HepG2 (cell line): Measurements from ENCODE around the gene SDR42E2. TPM values are rescaled to one million over a fixed set of nuclear protein-coding genes. Genes with fewer than 3 reads are reported as not detected.
A peak's percentile ranks its signal among the peaks of the same experiment; 100 is the strongest.

Experiments used
- ASH2L ChIP-seq: fragments of 300-600, 200-600 bp; sonication (generic); IDR thresholded peaks from 2 replicates; pipeline ENCODE4 v1.7.0; 2017; ENCODE audit warnings: low read depth, mild to moderate bottlenecking, moderate library complexity, mixed read lengths, low read length; ENCODE audit not compliant: insufficient read length
- HIVEP1 ChIP-seq: sonication (generic); formaldehyde crosslinking; IDR thresholded peaks from 2 replicates; pipeline ENCODE4 v1.4.0; 2020; ENCODE audit warnings: mild to moderate bottlenecking, missing genetic modification reagents
- IKZF4 ChIP-seq: sonication (generic); formaldehyde crosslinking; IDR thresholded peaks from 2 replicates; pipeline ENCODE4 v1.5.1; 2020; ENCODE audit warnings: borderline replicate concordance, mild to moderate bottlenecking, low read depth, missing genetic modification reagents; ENCODE audit errors: not compliant biosample characterization
- MED1 ChIP-seq: sonication (generic); formaldehyde crosslinking; IDR thresholded peaks from 2 replicates; pipeline ENCODE4 v1.4.0; 2020; ENCODE audit warnings: missing genetic modification reagents
- NAIF1 ChIP-seq: sonication (generic); formaldehyde crosslinking; IDR thresholded peaks from 2 replicates; pipeline ENCODE4 v1.5.0; 2020; ENCODE audit warnings: mild to moderate bottlenecking, missing genetic modification reagents, borderline replicate concordance
- SCMH1 ChIP-seq: sonication (generic); formaldehyde crosslinking; IDR thresholded peaks from 2 replicates; pipeline ENCODE4 v1.9.0; 2021; ENCODE audit warnings: missing genetic modification reagents, mild to moderate bottlenecking, borderline replicate concordance
- SP4 ChIP-seq: sonication (generic); formaldehyde crosslinking; IDR thresholded peaks from 2 replicates; pipeline ENCODE4 v1.8.1; 2023; ENCODE audit warnings: mild to moderate bottlenecking, missing genetic modification reagents
- SUZ12 ChIP-seq: fragments of 150-350 bp; IDR thresholded peaks from 2 replicates; pipeline ENCODE4 v1.6.1; 2014; ENCODE audit warnings: low read depth, low read length
- WIZ ChIP-seq: sonication (generic); formaldehyde crosslinking; IDR thresholded peaks from 2 replicates; pipeline ENCODE4 v1.5.1; 2020; ENCODE audit warnings: mild to moderate bottlenecking, missing genetic modification reagents
- ZC3H4 ChIP-seq: sonication (generic); formaldehyde crosslinking; IDR thresholded peaks from 2 replicates; pipeline ENCODE4 v1.4.0; 2020; ENCODE audit warnings: missing genetic modification reagents, borderline replicate concordance
- ZNF10 ChIP-seq: sonication (generic); formaldehyde crosslinking; IDR thresholded peaks from 2 replicates; pipeline ENCODE4 v1.4.0; 2020; ENCODE audit warnings: mild to moderate bottlenecking, low read depth, missing genetic modification reagents, borderline replicate concordance
- ZNF232 ChIP-seq: sonication (generic); formaldehyde crosslinking; IDR thresholded peaks from 2 replicates; pipeline ENCODE4 v1.4.0; 2020; ENCODE audit warnings: missing genetic modification reagents, borderline replicate concordance
- ZNF326 ChIP-seq: sonication (generic); formaldehyde crosslinking; IDR thresholded peaks from 2 replicates; pipeline ENCODE4 v1.4.0; 2020; ENCODE audit warnings: missing genetic modification reagents, borderline replicate concordance
- ZNF33A ChIP-seq: sonication (generic); formaldehyde crosslinking; IDR thresholded peaks from 2 replicates; pipeline ENCODE4 v1.5.1; 2020; ENCODE audit warnings: missing genetic modification reagents, mild to moderate bottlenecking, moderate library complexity, borderline replicate concordance
- ZNF567 ChIP-seq: sonication (generic); formaldehyde crosslinking; IDR thresholded peaks from 2 replicates; pipeline ENCODE4 v1.8.1; 2023; ENCODE audit warnings: mild to moderate bottlenecking, missing genetic modification reagents, borderline replicate concordance
- ZNF788 ChIP-seq: sonication (generic); formaldehyde crosslinking; IDR thresholded peaks from 2 replicates; pipeline ENCODE4 v1.5.0; 2020; ENCODE audit warnings: mild to moderate bottlenecking, missing genetic modification reagents, borderline replicate concordance
- polyA plus RNA-seq, 8 experiments: library from polyadenylated mRNA; depleted of rRNA in 3 of 8; stranded (reverse) in 7 of 8; unstranded in 1 of 8; fragments of >200 nt; fragmentation: Illumina TruSeq in 4 of 8; extraction: Trizol in 4 of 8; gene quantifications; 2 replicates each; pipeline versions ENCODE4 v1.2.1 to v1.2.3, GENCODE V29; 2011 to 2016; ENCODE audit warnings: low read depth in 4 of 8, missing spikeins in 1 of 8, mixed read lengths in 1 of 8; ENCODE audit not compliant: insufficient read depth in 1 of 8
- total RNA-seq, 5 experiments: library from RNA; depleted of rRNA; stranded (reverse); fragments of >200 nt; fragmentation: Illumina TruSeq; extraction: Trizol; gene quantifications; 2 replicates each; pipeline ENCODE4 v1.2.3, GENCODE V29; 2016; ENCODE audit warnings: low read depth in 1 of 5
- TF ChIP-seq, protein P1 (sequence below): sonication (generic); formaldehyde crosslinking; IDR thresholded peaks from one replicate; pipeline ENCODE4 v1.5.1; 2020; ENCODE audit warnings: mild to moderate bottlenecking, missing genetic modification reagents; ENCODE audit errors: not compliant biosample characterization
- TF ChIP-seq, protein P2 (sequence below): sonication (generic); formaldehyde crosslinking; IDR thresholded peaks from 2 replicates; pipeline ENCODE4 v1.5.0; 2020; ENCODE audit warnings: mild to moderate bottlenecking, missing genetic modification reagents

The SDR42E2 gene
- total and polyA plus RNA-seq, 2 of the 13 experiments (the other 11 are each of a cell fraction or from before 2014, with no cell fraction given) = 0.05 to 0.11 TPM

DNA sequence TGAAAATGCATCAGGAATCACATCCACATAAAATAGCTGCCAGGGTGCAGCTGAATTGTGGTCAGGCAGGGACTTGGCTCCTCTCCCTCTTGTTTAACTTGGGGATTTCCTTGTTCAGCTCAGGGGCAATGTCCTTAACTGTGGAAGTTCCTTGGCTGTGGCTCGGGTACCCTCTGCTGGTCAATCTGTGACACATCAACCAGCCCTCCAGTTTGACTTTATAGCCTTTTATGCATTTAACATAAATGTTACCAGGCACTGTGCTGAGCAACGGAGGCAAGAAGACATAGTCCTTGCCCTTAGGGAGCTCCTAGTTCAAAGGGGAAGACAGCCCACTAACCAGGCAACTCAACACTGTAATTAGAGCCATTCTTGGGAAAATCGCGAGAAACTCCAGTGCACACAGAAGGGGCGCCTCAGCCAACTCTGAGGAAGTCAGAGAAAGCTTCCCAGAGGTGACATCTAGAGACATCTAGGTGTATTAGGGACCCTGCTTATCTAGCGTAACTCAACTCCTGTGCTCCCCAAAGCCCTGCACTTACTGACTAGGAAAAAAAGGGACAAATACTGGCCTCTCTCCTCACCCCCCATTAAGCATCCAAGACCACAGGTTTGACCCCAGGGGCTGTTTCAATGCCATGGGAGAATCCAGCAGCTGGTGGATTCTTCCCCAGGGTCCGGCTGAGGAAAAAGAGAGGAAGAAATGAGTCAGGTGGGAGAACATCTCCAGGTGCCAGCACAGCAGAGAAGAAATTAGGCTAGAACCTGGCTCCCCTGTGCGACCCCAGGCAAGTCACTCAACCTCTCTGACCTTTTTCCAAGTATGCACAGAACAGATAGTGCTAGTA, 26.5 kb downstream of the SDR42E2 start (continued):
- TF ChIP-seq, protein P1, sequence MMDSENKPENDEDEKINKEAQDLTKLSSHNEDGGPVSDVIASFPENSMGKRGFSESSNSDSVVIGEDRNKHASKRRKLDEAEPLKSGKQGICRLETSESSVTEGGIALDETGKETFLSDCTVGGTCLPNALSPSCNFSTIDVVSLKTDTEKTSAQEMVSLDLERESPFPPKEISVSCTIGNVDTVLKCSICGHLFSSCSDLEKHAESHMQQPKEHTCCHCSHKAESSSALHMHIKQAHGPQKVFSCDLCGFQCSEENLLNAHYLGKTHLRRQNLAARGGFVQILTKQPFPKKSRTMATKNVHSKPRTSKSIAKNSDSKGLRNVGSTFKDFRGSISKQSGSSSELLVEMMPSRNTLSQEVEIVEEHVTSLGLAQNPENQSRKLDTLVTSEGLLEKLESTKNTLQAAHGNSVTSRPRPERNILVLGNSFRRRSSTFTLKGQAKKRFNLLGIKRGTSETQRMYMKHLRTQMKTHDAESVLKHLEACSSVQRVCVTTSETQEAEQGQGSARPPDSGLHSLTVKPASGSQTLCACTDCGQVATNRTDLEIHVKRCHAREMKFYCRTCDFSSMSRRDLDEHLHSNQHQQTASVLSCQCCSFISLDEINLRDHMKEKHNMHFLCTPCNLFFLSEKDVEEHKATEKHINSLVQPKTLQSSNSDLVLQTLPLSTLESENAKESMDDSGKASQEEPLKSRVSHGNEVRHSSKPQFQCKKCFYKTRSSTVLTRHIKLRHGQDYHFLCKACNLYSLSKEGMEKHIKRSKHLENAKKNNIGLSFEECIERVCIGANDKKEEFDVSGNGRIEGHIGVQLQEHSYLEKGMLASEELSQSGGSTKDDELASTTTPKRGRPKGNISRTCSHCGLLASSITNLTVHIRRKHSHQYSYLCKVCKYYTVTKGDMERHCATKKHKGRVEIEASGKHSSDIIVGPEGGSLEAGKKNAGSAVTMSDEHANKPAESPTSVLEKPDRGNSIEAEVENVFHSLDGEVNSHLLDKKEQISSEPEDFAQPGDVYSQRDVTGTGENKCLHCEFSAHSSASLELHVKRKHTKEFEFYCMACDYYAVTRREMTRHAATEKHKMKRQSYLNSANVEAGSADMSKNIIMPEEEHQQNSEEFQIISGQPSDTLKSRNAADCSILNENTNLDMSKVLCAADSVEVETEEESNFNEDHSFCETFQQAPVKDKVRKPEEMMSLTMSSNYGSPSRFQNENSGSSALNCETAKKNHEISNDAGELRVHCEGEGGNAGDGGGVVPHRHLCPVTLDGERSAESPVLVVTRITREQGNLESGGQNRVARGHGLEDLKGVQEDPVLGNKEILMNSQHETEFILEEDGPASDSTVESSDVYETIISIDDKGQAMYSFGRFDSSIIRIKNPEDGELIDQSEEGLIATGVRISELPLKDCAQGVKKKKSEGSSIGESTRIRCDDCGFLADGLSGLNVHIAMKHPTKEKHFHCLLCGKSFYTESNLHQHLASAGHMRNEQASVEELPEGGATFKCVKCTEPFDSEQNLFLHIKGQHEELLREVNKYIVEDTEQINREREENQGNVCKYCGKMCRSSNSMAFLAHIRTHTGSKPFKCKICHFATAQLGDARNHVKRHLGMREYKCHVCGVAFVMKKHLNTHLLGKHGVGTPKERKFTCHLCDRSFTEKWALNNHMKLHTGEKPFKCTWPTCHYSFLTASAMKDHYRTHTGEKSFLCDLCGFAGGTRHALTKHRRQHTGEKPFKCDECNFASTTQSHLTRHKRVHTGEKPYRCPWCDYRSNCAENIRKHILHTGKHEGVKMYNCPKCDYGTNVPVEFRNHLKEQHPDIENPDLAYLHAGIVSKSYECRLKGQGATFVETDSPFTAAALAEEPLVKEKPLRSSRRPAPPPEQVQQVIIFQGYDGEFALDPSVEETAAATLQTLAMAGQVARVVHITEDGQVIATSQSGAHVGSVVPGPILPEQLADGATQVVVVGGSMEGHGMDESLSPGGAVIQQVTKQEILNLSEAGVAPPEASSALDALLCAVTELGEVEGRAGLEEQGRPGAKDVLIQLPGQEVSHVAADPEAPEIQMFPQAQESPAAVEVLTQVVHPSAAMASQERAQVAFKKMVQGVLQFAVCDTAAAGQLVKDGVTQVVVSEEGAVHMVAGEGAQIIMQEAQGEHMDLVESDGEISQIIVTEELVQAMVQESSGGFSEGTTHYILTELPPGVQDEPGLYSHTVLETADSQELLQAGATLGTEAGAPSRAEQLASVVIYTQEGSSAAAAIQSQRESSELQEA = peak; percentile 7
- TF ChIP-seq IKZF4 (CRISPR knock-in tag) = no peak
- no peak for TF ChIP-seq NAIF1 (CRISPR knock-in tag)
- TF ChIP-seq, protein P2, sequence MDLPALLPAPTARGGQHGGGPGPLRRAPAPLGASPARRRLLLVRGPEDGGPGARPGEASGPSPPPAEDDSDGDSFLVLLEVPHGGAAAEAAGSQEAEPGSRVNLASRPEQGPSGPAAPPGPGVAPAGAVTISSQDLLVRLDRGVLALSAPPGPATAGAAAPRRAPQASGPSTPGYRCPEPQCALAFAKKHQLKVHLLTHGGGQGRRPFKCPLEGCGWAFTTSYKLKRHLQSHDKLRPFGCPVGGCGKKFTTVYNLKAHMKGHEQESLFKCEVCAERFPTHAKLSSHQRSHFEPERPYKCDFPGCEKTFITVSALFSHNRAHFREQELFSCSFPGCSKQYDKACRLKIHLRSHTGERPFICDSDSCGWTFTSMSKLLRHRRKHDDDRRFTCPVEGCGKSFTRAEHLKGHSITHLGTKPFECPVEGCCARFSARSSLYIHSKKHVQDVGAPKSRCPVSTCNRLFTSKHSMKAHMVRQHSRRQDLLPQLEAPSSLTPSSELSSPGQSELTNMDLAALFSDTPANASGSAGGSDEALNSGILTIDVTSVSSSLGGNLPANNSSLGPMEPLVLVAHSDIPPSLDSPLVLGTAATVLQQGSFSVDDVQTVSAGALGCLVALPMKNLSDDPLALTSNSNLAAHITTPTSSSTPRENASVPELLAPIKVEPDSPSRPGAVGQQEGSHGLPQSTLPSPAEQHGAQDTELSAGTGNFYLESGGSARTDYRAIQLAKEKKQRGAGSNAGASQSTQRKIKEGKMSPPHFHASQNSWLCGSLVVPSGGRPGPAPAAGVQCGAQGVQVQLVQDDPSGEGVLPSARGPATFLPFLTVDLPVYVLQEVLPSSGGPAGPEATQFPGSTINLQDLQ (CRISPR knock-in tag) = no peak
- no peak for TF ChIP-seq SUZ12
- no peak for TF ChIP-seq ZNF10 (CRISPR knock-in tag)
- 0 out of 2 replicates have a peak, but pooled peaks have one; percentile 16 for TF ChIP-seq ZNF567 (CRISPR knock-in tag)
- peak; percentile 58; the same call in 1 of the 2 replicates for TF ChIP-seq ZNF788 (CRISPR knock-in tag)
- no peak for TF ChIP-seq ASH2L
- no peak for TF ChIP-seq ZNF326 (CRISPR knock-in tag)
- TF ChIP-seq HIVEP1 = no peak
- TF ChIP-seq SP4 = peak; percentile 65
- no peak for TF ChIP-seq SCMH1 (CRISPR knock-in tag)
- peak; percentile 54 for TF ChIP-seq MED1 (CRISPR knock-in tag)
- peak; percentile 64; the same call in 1 of the 2 replicates for TF ChIP-seq ZNF232 (CRISPR knock-in tag)
- no peak for TF ChIP-seq WIZ (CRISPR knock-in tag)
- TF ChIP-seq ZNF33A (CRISPR knock-in tag) = no peak
- TF ChIP-seq ZC3H4 = no peak
